Lung (tissue), 12 donors: ENCODE results near the gene DNAH9. TPM values are rescaled to one million over a fixed set of nuclear protein-coding genes. Genes with fewer than 3 reads are reported as not detected.
A peak's percentile ranks its signal among the peaks of the same experiment; 100 is the strongest.

Experiments
- ATAC-seq: fragments of 200-7000 bp; cut with Tn5 transposase; one replicate; pipeline ENCODE4 v1.9.1; 2020; ENCODE audit warnings: moderate number of reproducible peaks; ENCODE audit not compliant: insufficient read depth, low FRiP score
- DNase-seq, 3 donors: peaks; one replicate each; pipeline ENCODE4 v3.0.0-alpha.2; 2013 to 2017
- H3K27ac ChIP-seq, 2 donors: one replicate each; pipeline ENCODE4 v1.5.1; 2013; ENCODE audit warnings: mild to moderate bottlenecking in 2 of 2, moderate library complexity in 2 of 2, control low read depth in 1 of 2, inconsistent platforms in 1 of 2, low read depth in 1 of 2, low read length in 1 of 2
- H3K27me3 ChIP-seq, 3 donors: one replicate each; pipeline ENCODE4 v1.5.1; 2013; ENCODE audit warnings: low read length in 2 of 3; ENCODE audit not compliant: control insufficient read depth in 3 of 3, insufficient read depth in 3 of 3
- H3K36me3 ChIP-seq, 4 donors: one replicate each; pipeline ENCODE4 v1.5.1; 2013; ENCODE audit warnings: low read length in 4 of 4, mild to moderate bottlenecking in 1 of 4, moderate library complexity in 1 of 4; ENCODE audit not compliant: control insufficient read depth in 4 of 4, insufficient read depth in 4 of 4
- H3K4me1 ChIP-seq, 5 donors: one replicate each; pipeline ENCODE4 v1.5.1; 2013; ENCODE audit warnings: low read length in 5 of 5, mild to moderate bottlenecking in 2 of 5, moderate library complexity in 1 of 5; ENCODE audit not compliant: control insufficient read depth in 5 of 5, insufficient read depth in 5 of 5
- H3K4me3 ChIP-seq: one replicate; pipeline ENCODE4 v1.5.1; 2013; ENCODE audit warnings: mild to moderate bottlenecking, control low read depth, moderate library complexity
- H3K9ac ChIP-seq, 2 donors: one replicate each; pipeline ENCODE4 v1.5.1; 2013; ENCODE audit warnings: low read length in 2 of 2, control low read depth in 1 of 2; ENCODE audit not compliant: insufficient read depth in 1 of 2
- H3K9me3 ChIP-seq, 4 donors: one replicate each; pipeline ENCODE4 v1.5.1; 2013; ENCODE audit warnings: low read length in 3 of 4, mild to moderate bottlenecking in 1 of 4, moderate library complexity in 1 of 4; ENCODE audit not compliant: control insufficient read depth in 4 of 4, insufficient read depth in 3 of 4
- WGBS, 2 donors: extraction: QIAGEN DNeasy Blood & Tissue Kit; methylation state at CpG; one replicate each; pipeline ENCODE4 v1.1.7; 2013; 5-methylcytosine and 5-hydroxymethylcytosine counted together
- polyA plus RNA-seq, 2 donors: library from polyadenylated mRNA; stranded (reverse); fragments of 200-250 nt; gene quantifications; one replicate each; pipeline ENCODE4 v1.2.1, GENCODE V29; 2013
- total RNA-seq, 2 donors: library from RNA; depleted of rRNA in 1 of 2; stranded (reverse); fragments of >200 nt in 1 of 2; gene quantifications; one replicate each; pipeline ENCODE4 v1.2.1, GENCODE V29; 2014 to 2021
- TF ChIP-seq, protein P1 (sequence below): IDR thresholded peaks from 2 replicates; pipeline ENCODE4 v1.5.1; 2012; ENCODE audit warnings: mild to moderate bottlenecking; ENCODE audit errors: control extremely low read depth, extremely low read depth
- donor health status: control.
- donor health status: control.
- donor health status: Bipolar disorder and iron deficiency.
- donor health status: healthy.
- donor health status: DM: yes; HTN: yes; CAD: no.

The DNAH9 gene
- total and polyA plus RNA-seq, 4 donors = 4.0 to 36.1 (median 20.9) TPM

- H3K27me3 ChIP-seq = no peaks in the 10 kb centered on the region
- no peaks in the 10 kb centered on the region for H3K4me1 ChIP-seq
- no peak overlapping the region for H3K27ac ChIP-seq
- H3K9ac ChIP-seq = no peak overlapping the region
- no peaks in the 10 kb centered on the region for H3K36me3 ChIP-seq
- H3K4me3 ChIP-seq = no peak overlapping the region
- WGBS, 2 donors = 51 to 65% methylated on average over 6 of the region's 6 CpGs
- ATAC-seq (no peak), DNase-seq (peak in 1 of 3 donors; percentile 4)
- peaks cover 0 to 2% (median 0%) of the 10 kb centered on the region in 4 donors for H3K9me3 ChIP-seq
- TF ChIP-seq, protein P1, sequence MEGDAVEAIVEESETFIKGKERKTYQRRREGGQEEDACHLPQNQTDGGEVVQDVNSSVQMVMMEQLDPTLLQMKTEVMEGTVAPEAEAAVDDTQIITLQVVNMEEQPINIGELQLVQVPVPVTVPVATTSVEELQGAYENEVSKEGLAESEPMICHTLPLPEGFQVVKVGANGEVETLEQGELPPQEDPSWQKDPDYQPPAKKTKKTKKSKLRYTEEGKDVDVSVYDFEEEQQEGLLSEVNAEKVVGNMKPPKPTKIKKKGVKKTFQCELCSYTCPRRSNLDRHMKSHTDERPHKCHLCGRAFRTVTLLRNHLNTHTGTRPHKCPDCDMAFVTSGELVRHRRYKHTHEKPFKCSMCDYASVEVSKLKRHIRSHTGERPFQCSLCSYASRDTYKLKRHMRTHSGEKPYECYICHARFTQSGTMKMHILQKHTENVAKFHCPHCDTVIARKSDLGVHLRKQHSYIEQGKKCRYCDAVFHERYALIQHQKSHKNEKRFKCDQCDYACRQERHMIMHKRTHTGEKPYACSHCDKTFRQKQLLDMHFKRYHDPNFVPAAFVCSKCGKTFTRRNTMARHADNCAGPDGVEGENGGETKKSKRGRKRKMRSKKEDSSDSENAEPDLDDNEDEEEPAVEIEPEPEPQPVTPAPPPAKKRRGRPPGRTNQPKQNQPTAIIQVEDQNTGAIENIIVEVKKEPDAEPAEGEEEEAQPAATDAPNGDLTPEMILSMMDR = no peak
Measured at GRCh38 chr17:11739848-11740247, 141.6 kb downstream of the DNAH9 start.

- H3K9me3 ChIP-seq = peaks cover 0 to 6% (median 2%) of the 10 kb centered on the region in 4 donors
- H3K9ac ChIP-seq = no peak overlapping the region
- no peak for ATAC-seq
- peak in 2 of 3 donors; percentile 5 to 23 for DNase-seq
- WGBS, 2 donors = 36 to 47% methylated on average over 4 of the region's 4 CpGs
- no peak overlapping the region for H3K4me3 ChIP-seq
- H3K4me1 ChIP-seq = no peaks in the 10 kb centered on the region
- no peak overlapping the region for H3K27ac ChIP-seq
- no peaks in the 10 kb centered on the region for H3K36me3 ChIP-seq
- no peaks in the 10 kb centered on the region for H3K27me3 ChIP-seq
- TF ChIP-seq, protein P1 = no peak
Measured at GRCh38 chr17:11742886-11743285, 144.6 kb downstream of the DNAH9 start.

GRCh38 chr17:11744696-11745095, 146.4 kb downstream of the DNAH9 start:
- ATAC-seq = no peak
- H3K27ac ChIP-seq = no peak overlapping the region

More at GRCh38 chr17:11744696-11745095, 146.4 kb downstream of the DNAH9 start:
- Histone ChIP-seq H3K36me3 (no peaks in the 10 kb centered on the region), H3K4me3 (no peak overlapping the region), H3K27me3 (no peaks in the 10 kb centered on the region), H3K9me3 (peaks cover 0 to 9% (median 2%) of the 10 kb centered on the region in 4 donors), H3K4me1 (no peaks in the 10 kb centered on the region), H3K9ac (no peak overlapping the region)
- DNase-seq = no peak
- TF ChIP-seq, protein P1 = no peak
- 92 to 96% methylated on average over 11 of the region's 11 CpGs for WGBS, 2 donors
